Sigmoid colon (tissue), 4 donors: ENCODE data around the gene DNAJC3.

Experiments
- CTCF ChIP-seq, 4 experiments: fragments of 450-650 bp in 3 of 4; fragments of 200-600 bp in 1 of 4; IDR thresholded peaks; one replicate each; pipeline ENCODE4 v1.5.1; 2016 to 2019; ENCODE audit warnings: antibody characterized with exemption in 4 of 4, mild to moderate bottlenecking in 3 of 4, moderate library complexity in 2 of 4
- POLR2A ChIP-seq, 2 donors: fragments of 450-650 bp; IDR thresholded peaks; one replicate each; pipeline ENCODE4 v1.6.1; 2016; ENCODE audit warnings: antibody characterized with exemption in 2 of 2, mild to moderate bottlenecking in 2 of 2, moderate library complexity in 2 of 2
- POLR2AphosphoS5 ChIP-seq, 4 donors: sonication (generic); formaldehyde crosslinking; IDR thresholded peaks; one replicate each; pipeline ENCODE4 v1.6.1; 2017; ENCODE audit warnings: antibody characterized with exemption in 4 of 4

- TF ChIP-seq CTCF (IDR thresholded peaks at IDR 0.05) (no peak), POLR2AphosphoS5 (IDR thresholded peaks at IDR 0.05) (no peak), POLR2A (IDR thresholded peaks at IDR 0.05) (no peak)
Measured at GRCh38 chr13:95784900-95785290, 108.0 kb downstream of the DNAJC3 start.
